Activated naive CD8-positive, alpha-beta T cell (primary cell): Measurements from ENCODE around the gene ATP11A.
"Not testable (repeated sequence)": the region's sequence is repeated elsewhere in the genome, so short reads cannot be mapped to it uniquely, and the experiment has no call there.

Experiments used
- H3K27ac Mint-ChIP-seq: one replicate; pipeline ENCODE4 v1.8.0; 2021; ENCODE audit warnings: mixed read lengths
- H3K27me3 Mint-ChIP-seq: one replicate; pipeline ENCODE4 v1.8.0; 2021; ENCODE audit warnings: mixed read lengths
- H3K36me3 Mint-ChIP-seq: one replicate; pipeline ENCODE4 v1.8.0; 2021; ENCODE audit warnings: mixed read lengths
- H3K4me1 Mint-ChIP-seq: one replicate; pipeline ENCODE4 v1.8.0; 2021; ENCODE audit warnings: low read depth, mixed read lengths
- H3K4me3 Mint-ChIP-seq: one replicate; pipeline ENCODE4 v1.8.0; 2021; ENCODE audit warnings: mild to moderate bottlenecking, mixed read lengths
- H3K9me3 Mint-ChIP-seq: one replicate; pipeline ENCODE4 v1.8.0; 2021; ENCODE audit warnings: low read depth, mixed read lengths

Gene ATP11A

DNA sequence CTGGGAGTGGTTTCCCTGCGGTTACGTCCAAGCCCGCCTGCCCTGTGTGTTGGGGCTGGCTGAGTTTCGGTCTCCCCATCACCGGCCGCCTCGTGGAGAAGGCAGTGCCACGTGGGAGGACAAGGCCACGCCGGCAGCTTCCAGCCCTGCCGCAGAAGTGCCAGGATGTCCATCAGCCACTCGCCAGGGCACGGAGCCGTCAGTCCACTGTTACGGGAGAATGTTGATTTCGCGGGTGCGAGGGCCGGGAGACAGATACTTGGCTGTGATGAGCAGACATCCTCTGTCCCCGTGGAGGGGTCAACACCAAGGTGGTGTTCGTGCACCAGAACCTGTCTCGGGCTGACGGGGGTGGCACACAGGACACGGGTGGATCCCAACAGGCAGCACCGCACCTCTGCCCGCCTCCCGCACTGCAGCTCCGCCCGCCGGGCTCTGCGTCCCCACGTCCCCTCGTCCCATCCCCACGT lies 192.8 kb downstream of the ATP11A start:
- no peak overlapping the region for H3K4me3 Mint-ChIP-seq
- peaks cover 8% of the 10 kb centered on the region for H3K36me3 Mint-ChIP-seq
- H3K27me3 Mint-ChIP-seq, result no peaks in the 10 kb centered on the region
- no peaks in the 10 kb centered on the region for H3K9me3 Mint-ChIP-seq
- H3K27ac Mint-ChIP-seq, result no peak overlapping the region
- no peaks in the 10 kb centered on the region for H3K4me1 Mint-ChIP-seq

DNA sequence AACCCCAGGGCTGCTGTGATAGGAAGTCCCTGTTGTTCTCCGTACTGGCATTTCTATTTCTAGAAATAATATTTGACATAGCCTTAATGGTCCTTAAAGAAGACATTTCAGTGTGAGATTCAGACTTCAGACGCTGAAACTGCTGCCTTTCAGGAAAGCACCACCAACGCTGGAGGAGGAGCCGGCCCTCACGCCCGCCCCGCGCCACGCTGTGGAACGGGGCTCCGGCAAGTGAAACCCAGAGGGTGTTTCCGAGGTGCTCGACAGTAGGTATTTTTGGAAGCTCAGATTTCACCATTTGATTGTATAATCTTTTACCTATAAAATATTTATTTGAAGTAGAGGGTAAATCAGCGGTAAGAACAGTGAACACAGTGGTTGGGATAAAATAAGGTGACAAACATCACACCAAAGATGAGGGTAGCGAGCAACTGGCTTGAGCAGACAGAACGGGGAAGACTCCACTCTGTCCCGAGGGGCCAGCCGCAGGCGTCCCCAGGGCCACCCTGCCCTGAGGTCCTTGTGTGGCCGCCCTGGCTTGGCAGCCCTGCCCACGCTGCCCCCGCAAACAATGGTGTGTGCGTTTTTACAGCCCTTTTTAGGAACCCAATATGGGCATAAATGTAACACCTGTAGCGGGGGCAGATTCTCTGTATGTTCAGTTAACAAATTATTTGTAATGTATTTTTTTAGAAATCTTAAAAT lies 193.6 kb downstream of the ATP11A start:
- Mint-ChIP-seq H3K36me3 (peaks cover 8% of the 10 kb centered on the region), H3K4me1 (no peaks in the 10 kb centered on the region), H3K4me3 (no peak overlapping the region), H3K27ac (no peak overlapping the region), H3K27me3 (no peaks in the 10 kb centered on the region), H3K9me3 (no peaks in the 10 kb centered on the region)

DNA sequence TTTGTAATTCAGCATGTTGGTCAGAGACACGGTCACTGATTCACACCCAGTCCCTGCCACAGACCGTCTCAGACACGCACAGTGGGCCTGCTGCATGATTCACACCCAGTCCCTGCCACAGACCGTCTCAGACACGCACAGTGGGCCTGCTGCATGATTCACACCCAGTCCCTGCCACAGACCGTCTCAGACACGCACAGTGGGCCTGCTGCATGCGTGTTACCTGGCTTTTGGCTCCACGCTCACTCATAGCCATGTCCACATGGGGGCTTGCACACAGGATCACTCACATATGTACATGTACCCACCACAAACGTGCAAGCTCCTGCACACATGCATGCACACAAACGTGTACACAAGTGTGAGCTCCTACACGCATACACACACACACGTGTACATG lies 194.9 kb downstream of the ATP11A start:
- not testable (repeated sequence) for H3K4me1 Mint-ChIP-seq, H3K27ac Mint-ChIP-seq, H3K4me3 Mint-ChIP-seq, H3K27me3 Mint-ChIP-seq, H3K9me3 Mint-ChIP-seq, H3K36me3 Mint-ChIP-seq

GRCh38 chr13:112885242-112885781 lies 195.5 kb downstream of the ATP11A start:
- Mint-ChIP-seq H3K27me3 (no peaks in the 10 kb centered on the region), H3K36me3 (peaks cover 6% of the 10 kb centered on the region), H3K27ac (no peak overlapping the region), H3K4me3 (no peak overlapping the region), H3K4me1 (no peaks in the 10 kb centered on the region), H3K9me3 (no peaks in the 10 kb centered on the region)

GRCh38 chr13:112885782-112886268 lies 196.0 kb downstream of the ATP11A start:
- no peak overlapping the region for H3K27ac Mint-ChIP-seq
- peaks cover 4% of the 10 kb centered on the region for H3K36me3 Mint-ChIP-seq
- H3K27me3 Mint-ChIP-seq, result no peaks in the 10 kb centered on the region
- H3K4me3 Mint-ChIP-seq, result no peak overlapping the region
- H3K4me1 Mint-ChIP-seq, result no peaks in the 10 kb centered on the region
- H3K9me3 Mint-ChIP-seq, result no peaks in the 10 kb centered on the region

GRCh38 chr13:112887151-112887550 lies 197.3 kb downstream of the ATP11A start:
- Mint-ChIP-seq H3K4me1 (no peaks in the 10 kb centered on the region), H3K4me3 (no peak overlapping the region), H3K27me3 (no peaks in the 10 kb centered on the region), H3K27ac (no peak overlapping the region), H3K36me3 (peaks cover 4% of the 10 kb centered on the region), H3K9me3 (no peaks in the 10 kb centered on the region)

- Mint-ChIP-seq H3K4me1 (no peaks in the 10 kb centered on the region), H3K27me3 (no peaks in the 10 kb centered on the region), H3K9me3 (no peaks in the 10 kb centered on the region), H3K36me3 (peaks cover 4% of the 10 kb centered on the region), H3K27ac (no peak overlapping the region), H3K4me3 (no peak overlapping the region)
These were observed 197.7 kb downstream of the ATP11A start for GRCh38 chr13:112887557-112887991.

GRCh38 chr13:112888238-112889111 lies 198.6 kb downstream of the ATP11A start:
- no peaks in the 10 kb centered on the region for H3K9me3 Mint-ChIP-seq
- H3K4me3 Mint-ChIP-seq, result no peak overlapping the region
- no peaks in the 10 kb centered on the region for H3K27me3 Mint-ChIP-seq
- peaks cover 4% of the 10 kb centered on the region for H3K36me3 Mint-ChIP-seq
- peaks cover 4% of the 10 kb centered on the region for H3K4me1 Mint-ChIP-seq
- no peak overlapping the region for H3K27ac Mint-ChIP-seq

GRCh38 chr13:112889351-112890290 lies 199.8 kb downstream of the ATP11A start:
- no peaks in the 10 kb centered on the region for H3K9me3 Mint-ChIP-seq
- H3K4me3 Mint-ChIP-seq, result no peak overlapping the region
- peaks cover 4% of the 10 kb centered on the region for H3K4me1 Mint-ChIP-seq
- no peaks in the 10 kb centered on the region for H3K27me3 Mint-ChIP-seq
- H3K27ac Mint-ChIP-seq, result no peak overlapping the region
- H3K36me3 Mint-ChIP-seq, result no peaks in the 10 kb centered on the region

DNA sequence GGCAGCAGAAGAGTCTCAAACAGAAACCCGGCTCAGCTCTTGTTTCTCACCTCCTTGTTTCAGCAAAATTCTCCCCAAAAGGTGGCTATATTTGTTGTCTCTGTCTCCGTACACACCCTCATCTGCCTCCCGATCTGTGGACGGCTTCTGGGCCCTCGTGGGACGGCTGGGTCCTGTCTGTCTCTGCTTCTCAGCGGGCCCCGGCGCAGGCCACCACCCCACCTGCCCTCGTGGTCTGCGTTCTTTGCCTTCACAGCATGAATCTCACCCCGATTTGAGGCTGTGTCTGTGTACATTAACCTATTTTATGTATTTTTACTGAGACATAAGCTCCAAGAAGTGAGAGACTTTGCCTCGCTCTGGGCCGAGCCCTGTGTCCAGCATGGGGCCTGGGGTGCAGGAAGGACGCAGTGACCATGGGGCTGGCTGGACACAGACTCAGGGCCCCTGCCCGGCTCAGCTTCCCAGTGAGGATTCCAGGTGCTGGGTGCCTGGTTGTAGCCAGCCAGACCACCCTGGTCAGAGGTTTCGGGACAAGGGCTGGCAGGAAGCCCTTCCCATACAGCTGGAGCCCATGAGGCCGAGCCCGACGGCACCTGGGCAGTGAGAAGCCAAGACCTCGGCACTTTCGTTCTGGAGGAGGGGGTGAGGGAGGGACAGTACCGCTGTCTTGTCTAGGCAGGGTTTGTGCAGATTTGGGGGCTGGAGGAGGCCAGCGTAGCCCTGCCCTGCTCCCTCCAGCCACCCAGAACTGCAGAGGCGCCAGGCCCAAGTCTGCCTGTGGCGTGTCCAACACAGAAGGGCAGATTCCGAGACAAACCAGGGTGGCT lies 200.7 kb downstream of the ATP11A start:
- Mint-ChIP-seq H3K27me3 (no peaks in the 10 kb centered on the region), H3K36me3 (no peaks in the 10 kb centered on the region), H3K27ac (no peak overlapping the region), H3K9me3 (no peaks in the 10 kb centered on the region), H3K4me3 (no peak overlapping the region), H3K4me1 (peaks cover 6% of the 10 kb centered on the region)

DNA sequence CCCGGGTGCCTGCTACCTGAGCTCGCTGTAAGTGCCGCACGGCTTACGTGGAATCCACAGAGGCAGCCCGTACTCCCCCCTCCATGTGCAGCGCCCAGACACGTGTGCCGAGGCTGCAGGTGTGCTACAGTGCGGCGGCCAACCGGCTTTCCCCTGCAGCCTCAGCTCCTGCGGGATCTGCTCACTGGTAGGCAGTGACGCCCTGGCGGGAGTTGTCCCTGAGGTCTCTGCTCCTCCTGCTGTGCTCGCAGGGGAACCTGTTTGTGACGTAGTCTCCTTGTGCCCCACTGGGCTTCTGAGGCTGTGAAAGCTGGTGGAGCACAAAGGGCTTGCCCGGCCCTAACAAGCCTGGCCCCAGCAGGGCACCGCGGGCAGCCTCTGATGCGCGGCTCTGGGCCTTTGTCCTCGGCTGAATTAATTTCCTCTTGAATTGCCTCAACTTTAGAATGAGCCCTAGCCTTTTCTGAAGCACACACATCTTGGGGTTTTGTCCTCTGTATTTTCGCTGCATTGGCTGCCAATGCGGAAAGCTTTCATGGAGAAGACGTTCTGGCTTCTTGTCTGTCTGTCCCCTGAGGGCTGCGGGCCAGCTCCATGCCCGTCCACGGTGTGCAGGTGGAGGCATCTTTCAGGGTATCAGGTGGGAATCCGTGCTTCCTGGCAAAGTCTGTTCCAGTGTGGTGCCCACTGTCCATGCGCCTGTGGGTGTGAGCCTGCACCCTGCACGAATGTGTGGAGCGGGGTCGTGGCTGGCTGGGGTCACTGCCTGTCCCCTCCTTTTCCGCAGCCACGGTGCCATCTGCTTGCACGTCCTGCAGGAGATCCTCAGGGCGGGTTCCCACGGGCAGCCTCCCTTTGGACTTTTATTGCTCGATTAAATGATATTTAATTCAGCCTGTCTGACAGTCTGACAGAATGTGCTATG lies 201.9 kb downstream of the ATP11A start:
- no peaks in the 10 kb centered on the region for H3K9me3 Mint-ChIP-seq
- no peak overlapping the region for H3K4me3 Mint-ChIP-seq
- peaks cover 1% of the 10 kb centered on the region for H3K27me3 Mint-ChIP-seq
- no peak overlapping the region for H3K27ac Mint-ChIP-seq
- H3K36me3 Mint-ChIP-seq, result no peaks in the 10 kb centered on the region
- H3K4me1 Mint-ChIP-seq, result peaks cover 6% of the 10 kb centered on the region

- no peaks in the 10 kb centered on the region for H3K9me3 Mint-ChIP-seq
- no peak overlapping the region for H3K27ac Mint-ChIP-seq
- H3K27me3 Mint-ChIP-seq, result peaks cover 1% of the 10 kb centered on the region
- H3K4me3 Mint-ChIP-seq, result no peak overlapping the region
- no peaks in the 10 kb centered on the region for H3K36me3 Mint-ChIP-seq
- H3K4me1 Mint-ChIP-seq, result peaks cover 6% of the 10 kb centered on the region
These were observed 202.8 kb downstream of the ATP11A start for GRCh38 chr13:112892426-112893206.
